ENCODE data around the gene NEMP2.

NEMP2 gene

DNA sequence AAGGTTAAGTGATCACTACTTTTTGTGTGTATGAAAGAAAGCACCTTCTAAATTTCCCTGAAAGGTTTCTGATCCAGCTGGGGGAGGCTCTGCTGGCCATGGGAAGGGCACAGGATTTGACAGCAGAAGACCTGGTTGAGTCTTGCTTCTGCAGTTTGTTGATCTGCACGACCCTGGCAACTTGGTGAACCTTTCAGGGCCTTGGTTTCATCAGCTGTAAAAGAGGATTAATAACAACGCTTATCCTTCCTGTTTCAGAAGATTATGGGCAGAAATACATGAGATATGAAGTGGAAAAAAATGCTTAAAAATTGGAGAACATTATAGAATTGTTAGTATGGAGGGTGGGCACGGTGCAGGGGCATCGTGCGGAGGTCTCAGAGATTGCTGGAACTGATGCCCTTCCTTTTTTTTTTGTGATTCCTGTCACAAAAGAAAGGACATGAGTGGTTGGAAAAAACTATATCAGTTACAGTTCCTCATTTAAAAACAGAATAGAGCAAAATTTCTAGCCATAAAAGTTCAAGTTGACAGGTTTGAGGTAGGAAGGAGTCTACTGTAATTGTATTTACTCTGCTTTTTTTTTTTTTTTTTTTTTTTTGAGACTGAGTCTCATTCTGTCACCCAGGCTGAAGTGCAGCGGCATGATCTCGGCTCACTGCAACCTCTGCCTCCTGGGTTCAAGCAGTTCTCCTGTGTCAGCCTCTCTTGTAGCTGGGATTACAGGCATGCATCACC is 79.0 kb downstream of the NEMP2 start:
- DNase-seq, result no peak

DNA sequence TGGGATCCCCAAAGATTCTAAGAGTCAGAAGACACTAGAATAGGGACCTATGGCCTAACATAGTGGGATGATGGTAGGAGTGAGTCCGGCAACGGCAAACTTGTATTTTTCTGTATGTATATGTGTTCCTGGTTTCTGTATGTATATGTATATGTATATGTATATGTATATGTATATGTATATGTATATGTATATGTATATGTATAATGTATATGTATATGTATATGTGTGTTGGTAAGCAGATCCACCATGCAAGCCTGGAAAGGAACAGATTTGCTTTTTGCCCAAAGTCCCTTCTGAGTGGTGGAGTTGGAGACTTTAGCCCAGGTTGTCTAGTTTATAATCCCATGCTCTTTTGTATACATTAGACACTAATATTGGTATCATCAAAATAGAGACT is 79.7 kb downstream of the NEMP2 start:
- no peak for DNase-seq
